OCI-LY1 (cell line): ENCODE data around the gene WNT16.

Source experiments
- EZH2 ChIP-seq: fragments of 200-600 bp; sonication (generic), shearing (Covaris generic); IDR thresholded peaks from 2 replicates; pipeline ENCODE4 v1.8.0; 2017; ENCODE audit warnings: borderline replicate concordance, mixed run types, mild to moderate bottlenecking, antibody characterized with exemption, low read length, moderate library complexity, mixed read lengths
- TF ChIP-seq, protein P1 (sequence below): fragments of 200-600 bp; sonication (generic), shearing (Covaris generic); IDR thresholded peaks from 2 replicates; pipeline ENCODE4 v1.5.1; 2017; ENCODE audit warnings: mild to moderate bottlenecking, antibody characterized with exemption, low read length, moderate library complexity, mixed read lengths

GRCh38 chr7:121306565-121306964 lies 22.2 kb upstream of the WNT16 start:
- TF ChIP-seq EZH2, result no peak
- TF ChIP-seq, protein P1, sequence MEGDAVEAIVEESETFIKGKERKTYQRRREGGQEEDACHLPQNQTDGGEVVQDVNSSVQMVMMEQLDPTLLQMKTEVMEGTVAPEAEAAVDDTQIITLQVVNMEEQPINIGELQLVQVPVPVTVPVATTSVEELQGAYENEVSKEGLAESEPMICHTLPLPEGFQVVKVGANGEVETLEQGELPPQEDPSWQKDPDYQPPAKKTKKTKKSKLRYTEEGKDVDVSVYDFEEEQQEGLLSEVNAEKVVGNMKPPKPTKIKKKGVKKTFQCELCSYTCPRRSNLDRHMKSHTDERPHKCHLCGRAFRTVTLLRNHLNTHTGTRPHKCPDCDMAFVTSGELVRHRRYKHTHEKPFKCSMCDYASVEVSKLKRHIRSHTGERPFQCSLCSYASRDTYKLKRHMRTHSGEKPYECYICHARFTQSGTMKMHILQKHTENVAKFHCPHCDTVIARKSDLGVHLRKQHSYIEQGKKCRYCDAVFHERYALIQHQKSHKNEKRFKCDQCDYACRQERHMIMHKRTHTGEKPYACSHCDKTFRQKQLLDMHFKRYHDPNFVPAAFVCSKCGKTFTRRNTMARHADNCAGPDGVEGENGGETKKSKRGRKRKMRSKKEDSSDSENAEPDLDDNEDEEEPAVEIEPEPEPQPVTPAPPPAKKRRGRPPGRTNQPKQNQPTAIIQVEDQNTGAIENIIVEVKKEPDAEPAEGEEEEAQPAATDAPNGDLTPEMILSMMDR, result no peak
